HG03354 (cell line): ENCODE measurements around the gene TNS3.

ENCODE experiments used
- ATAC-seq: cut with Tn5 transposase; IDR thresholded peaks from one replicate; pipeline ENCODE4 v1.9.1; 2021; ENCODE audit warnings: mild to moderate bottlenecking; ENCODE audit not compliant: unreplicated experiment, poor library complexity, severe bottlenecking

Gene TNS3

GRCh38 chr7:47329320-47329926 lies 252.5 kb downstream of the TNS3 start:
- no peak for ATAC-seq

GRCh38 chr7:47328392-47329319 lies 253.3 kb downstream of the TNS3 start:
- no peak for ATAC-seq

GRCh38 chr7:47327698-47328391 lies 254.1 kb downstream of the TNS3 start:
- ATAC-seq = no peak

GRCh38 chr7:47327346-47327697 lies 254.6 kb downstream of the TNS3 start:
- ATAC-seq = no peak

- ATAC-seq = no peak
Measured at GRCh38 chr7:47326808-47327207, 255.1 kb downstream of the TNS3 start.

GRCh38 chr7:47326220-47326619 lies 255.7 kb downstream of the TNS3 start:
- ATAC-seq = no peak

- no peak for ATAC-seq
Measured at GRCh38 chr7:47325337-47325736, 256.6 kb downstream of the TNS3 start.

GRCh38 chr7:47323904-47324303 lies 258.0 kb downstream of the TNS3 start:
- no peak for ATAC-seq

GRCh38 chr7:47322731-47323130 lies 259.2 kb downstream of the TNS3 start:
- no peak for ATAC-seq

- no peak for ATAC-seq
Measured at GRCh38 chr7:47320296-47320695, 261.6 kb downstream of the TNS3 start.

- peak; percentile 51 for ATAC-seq
Measured at GRCh38 chr7:47318395-47319182, 263.3 kb downstream of the TNS3 start.

GRCh38 chr7:47317487-47317886 lies 264.4 kb downstream of the TNS3 start:
- no peak for ATAC-seq

GRCh38 chr7:47314728-47315607 lies 266.9 kb downstream of the TNS3 start:
- no peak for ATAC-seq

GRCh38 chr7:47314248-47314647 lies 267.7 kb downstream of the TNS3 start:
- ATAC-seq = no peak

GRCh38 chr7:47313564-47313963 lies 268.3 kb downstream of the TNS3 start:
- ATAC-seq = no peak

- ATAC-seq = no peak
Measured at GRCh38 chr7:47311891-47312290, 270.0 kb downstream of the TNS3 start.

- no peak for ATAC-seq
Measured at GRCh38 chr7:47310020-47310419, 271.9 kb downstream of the TNS3 start.

- ATAC-seq = no peak
Measured at GRCh38 chr7:47308808-47309207, 273.1 kb downstream of the TNS3 start.

- ATAC-seq = no peak
Measured at GRCh38 chr7:47307311-47307710, 274.6 kb downstream of the TNS3 start.
